Measurements from ENCODE around the gene REXO4. TPM values are rescaled to one million over a fixed set of nuclear protein-coding genes. Genes with fewer than 3 reads are reported as not detected.
A peak's percentile ranks its signal among the peaks of the same experiment; 100 is the strongest.

Gene REXO4
- total RNA-seq, 4 donors from 2014 or later: 17.9 to 27.0 (median 22.7) TPM

GRCh38 chr9:133423216-133423615 is 5.4 kb upstream of the REXO4 start:
- Histone ChIP-seq H3K4me1 (peaks cover 0 to 14% (median under 1%) of the 10 kb centered on the region in 4 donors), H3K27ac (no peak overlapping the region), H3K4me3 (no peak overlapping the region), H3K27me3 (peaks cover 0 to 23% of the 10 kb centered on the region in 2 donors), H3K9me3 (no peaks in the 10 kb centered on the region), H3K36me3 (peaks cover 0 to 31% (median 0%) of the 10 kb centered on the region in 3 donors)
- 78 to 87% methylated on average over 3 of the region's 3 CpGs for WGBS, 2 donors
- DNase-seq (ENCODE audit: low spot score in 2 of 2): no peak
- TF ChIP-seq EP300 (IDR thresholded peaks at IDR 0.05): no peak
- no peak for TF ChIP-seq CTCF (IDR thresholded peaks at IDR 0.05)
- no peak for TF ChIP-seq POLR2A (IDR thresholded peaks at IDR 0.05)

- H3K27ac ChIP-seq: no peak within 1 kb of the TSS
- H3K4me1 ChIP-seq: peaks cover 0 to 14% (median 6%) of the 10 kb centered on the region in 4 donors
- no peak for DNase-seq (ENCODE audit: low spot score in 2 of 2)
- H3K27me3 ChIP-seq: peaks cover 0 to 10% of the 10 kb centered on the region in 2 donors
- H3K9me3 ChIP-seq: no peaks in the 10 kb centered on the region
- 47 to 51% methylated on average over 22 to 23 of the region's 23 CpGs for WGBS, 2 donors
- H3K36me3 ChIP-seq: peaks cover 0 to 25% (median 0%) of the 10 kb centered on the region in 3 donors
- no peak for TF ChIP-seq POLR2A (IDR thresholded peaks at IDR 0.05)
- TF ChIP-seq CTCF (IDR thresholded peaks at IDR 0.05): no peak
- TF ChIP-seq EP300 (IDR thresholded peaks at IDR 0.05): no peak
- H3K4me3 ChIP-seq: no peak within 1 kb of the TSS
These were observed 4.1 kb upstream of the REXO4 start, which contains the start of gene ADAMTS13 for GRCh38 chr9:133421615-133422542. ADAMTS13 (plus strand) TSS chr9:133422367; CDS start chr9:133422444, 77 bp downstream.

GRCh38 chr9:133420392-133420827 is 2.6 kb upstream of the REXO4 start:
- Histone ChIP-seq H3K27me3 (no peaks in the 10 kb centered on the region), H3K9me3 (no peaks in the 10 kb centered on the region), H3K4me1 (peaks cover 0 to 28% (median 13%) of the 10 kb centered on the region in 4 donors), H3K4me3 (no peak overlapping the region), H3K27ac (no peak overlapping the region), H3K36me3 (peaks cover 0 to 21% (median 0%) of the 10 kb centered on the region in 3 donors)
- DNase-seq (ENCODE audit: low spot score in 2 of 2): no peak
- WGBS, 2 donors: 61 to 71% methylated on average over 5 of the region's 5 CpGs
- TF ChIP-seq EP300 (IDR thresholded peaks at IDR 0.05) (no peak), CTCF (IDR thresholded peaks at IDR 0.05) (no peak), POLR2A (IDR thresholded peaks at IDR 0.05) (no peak)

GRCh38 chr9:133419005-133419404 is 1.2 kb upstream of the REXO4 start:
- H3K9me3 ChIP-seq: no peaks in the 10 kb centered on the region
- H3K4me1 ChIP-seq: peaks cover 0 to 33% (median 13%) of the 10 kb centered on the region in 4 donors
- H3K27ac ChIP-seq: peak overlapping the region in 1 of 4 donors; percentile 88
- no peak for DNase-seq (ENCODE audit: low spot score in 2 of 2)
- no peaks in the 10 kb centered on the region for H3K27me3 ChIP-seq
- H3K36me3 ChIP-seq: peaks cover 0 to 21% (median 0%) of the 10 kb centered on the region in 3 donors
- 70 to 72% methylated on average over 13 of the region's 13 CpGs for WGBS, 2 donors
- H3K4me3 ChIP-seq: peak overlapping the region in 1 of 4 donors; percentile 60
- TF ChIP-seq EP300 (IDR thresholded peaks at IDR 0.05) (no peak), CTCF (IDR thresholded peaks at IDR 0.05) (no peak), POLR2A (IDR thresholded peaks at IDR 0.05) (no peak)

GRCh38 chr9:133415170-133415569 is 2.6 kb downstream of the REXO4 start:
- DNase-seq (ENCODE audit: low spot score in 2 of 2): no peak
- TF ChIP-seq POLR2A (IDR thresholded peaks at IDR 0.05): no peak
- TF ChIP-seq CTCF (IDR thresholded peaks at IDR 0.05): no peak
- TF ChIP-seq EP300 (IDR thresholded peaks at IDR 0.05): no peak
- Histone ChIP-seq H3K4me3 (no peak overlapping the region), H3K4me1 (peaks cover 0 to 33% (median 13%) of the 10 kb centered on the region in 4 donors), H3K27ac (no peak overlapping the region), H3K9me3 (no peaks in the 10 kb centered on the region), H3K27me3 (no peaks in the 10 kb centered on the region), H3K36me3 (peaks cover 0 to 58% (median 19%) of the 10 kb centered on the region in 3 donors)
- 79 to 81% methylated on average over 1 of the region's 1 CpG for WGBS, 2 donors

Measured in tibial nerve (tissue), 4 donors.